A549 (cell line): ENCODE data around the gene HS3ST4.

Experiments used
- RCOR1 ChIP-seq: fragments of 150-350 bp; IDR thresholded peaks from 2 replicates; pipeline ENCODE4 v1.6.1; 2014; ENCODE audit warnings: antibody characterized with exemption, low read length, low read depth
- ZFP36 ChIP-seq: fragments of 450-650 bp; IDR thresholded peaks from 2 replicates; pipeline ENCODE4 v1.6.1; 2014; ENCODE audit warnings: borderline replicate concordance; ENCODE audit not compliant: partially characterized antibody
- TF ChIP-seq, protein P1 (sequence below): fragments of 450-650 bp; IDR thresholded peaks from 2 replicates; pipeline ENCODE4 v1.6.1; 2014; ENCODE audit warnings: antibody characterized with exemption
- TF ChIP-seq, protein P2 (sequence below): fragments of >200 bp; sonication (Bioruptor Twin); formaldehyde crosslinking; IDR thresholded peaks from 3 replicates; pipeline ENCODE4 v1.5.1; 2016

DNA sequence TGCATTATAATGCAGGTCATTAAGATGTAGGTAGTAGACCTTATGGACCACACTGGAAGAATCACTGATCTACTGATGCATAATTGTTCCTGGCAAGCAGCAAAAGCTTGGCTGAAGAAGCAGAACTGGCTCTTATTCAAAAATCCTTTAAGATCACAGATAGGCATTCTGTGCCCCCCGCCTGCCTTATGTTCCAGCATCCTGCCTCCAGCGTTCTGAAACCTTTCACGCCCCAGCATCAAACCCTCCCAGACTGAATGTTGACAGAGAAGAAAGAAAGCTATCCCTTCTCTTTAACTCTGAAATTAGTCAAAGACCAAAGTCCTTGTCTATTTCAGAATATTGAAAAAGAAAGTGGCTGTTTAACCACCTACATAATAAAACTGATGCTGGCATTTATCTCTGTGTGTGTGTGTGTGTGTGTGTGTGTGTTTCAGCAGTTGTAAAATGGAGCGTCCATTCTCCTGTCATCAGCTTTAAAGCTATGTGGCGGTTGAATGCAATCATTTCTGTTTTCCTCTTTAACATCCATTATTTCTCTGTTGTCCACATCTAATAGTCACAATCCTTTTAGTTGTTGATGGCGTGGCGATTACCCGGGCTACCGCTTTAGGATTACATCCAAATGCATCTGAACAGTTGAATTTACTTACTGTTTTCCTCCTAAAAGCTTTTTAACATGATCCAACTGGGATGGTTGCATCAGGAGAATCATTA is 350.4 kb downstream of the HS3ST4 start:
- no peak for TF ChIP-seq RCOR1
- TF ChIP-seq, protein P1, sequence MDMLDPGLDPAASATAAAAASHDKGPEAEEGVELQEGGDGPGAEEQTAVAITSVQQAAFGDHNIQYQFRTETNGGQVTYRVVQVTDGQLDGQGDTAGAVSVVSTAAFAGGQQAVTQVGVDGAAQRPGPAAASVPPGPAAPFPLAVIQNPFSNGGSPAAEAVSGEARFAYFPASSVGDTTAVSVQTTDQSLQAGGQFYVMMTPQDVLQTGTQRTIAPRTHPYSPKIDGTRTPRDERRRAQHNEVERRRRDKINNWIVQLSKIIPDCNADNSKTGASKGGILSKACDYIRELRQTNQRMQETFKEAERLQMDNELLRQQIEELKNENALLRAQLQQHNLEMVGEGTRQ = no peak
- TF ChIP-seq, protein P2, sequence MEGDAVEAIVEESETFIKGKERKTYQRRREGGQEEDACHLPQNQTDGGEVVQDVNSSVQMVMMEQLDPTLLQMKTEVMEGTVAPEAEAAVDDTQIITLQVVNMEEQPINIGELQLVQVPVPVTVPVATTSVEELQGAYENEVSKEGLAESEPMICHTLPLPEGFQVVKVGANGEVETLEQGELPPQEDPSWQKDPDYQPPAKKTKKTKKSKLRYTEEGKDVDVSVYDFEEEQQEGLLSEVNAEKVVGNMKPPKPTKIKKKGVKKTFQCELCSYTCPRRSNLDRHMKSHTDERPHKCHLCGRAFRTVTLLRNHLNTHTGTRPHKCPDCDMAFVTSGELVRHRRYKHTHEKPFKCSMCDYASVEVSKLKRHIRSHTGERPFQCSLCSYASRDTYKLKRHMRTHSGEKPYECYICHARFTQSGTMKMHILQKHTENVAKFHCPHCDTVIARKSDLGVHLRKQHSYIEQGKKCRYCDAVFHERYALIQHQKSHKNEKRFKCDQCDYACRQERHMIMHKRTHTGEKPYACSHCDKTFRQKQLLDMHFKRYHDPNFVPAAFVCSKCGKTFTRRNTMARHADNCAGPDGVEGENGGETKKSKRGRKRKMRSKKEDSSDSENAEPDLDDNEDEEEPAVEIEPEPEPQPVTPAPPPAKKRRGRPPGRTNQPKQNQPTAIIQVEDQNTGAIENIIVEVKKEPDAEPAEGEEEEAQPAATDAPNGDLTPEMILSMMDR = no peak
- TF ChIP-seq ZFP36 = no peak
